ENCODE results near the gene RDH5.

Gene RDH5

DNA sequence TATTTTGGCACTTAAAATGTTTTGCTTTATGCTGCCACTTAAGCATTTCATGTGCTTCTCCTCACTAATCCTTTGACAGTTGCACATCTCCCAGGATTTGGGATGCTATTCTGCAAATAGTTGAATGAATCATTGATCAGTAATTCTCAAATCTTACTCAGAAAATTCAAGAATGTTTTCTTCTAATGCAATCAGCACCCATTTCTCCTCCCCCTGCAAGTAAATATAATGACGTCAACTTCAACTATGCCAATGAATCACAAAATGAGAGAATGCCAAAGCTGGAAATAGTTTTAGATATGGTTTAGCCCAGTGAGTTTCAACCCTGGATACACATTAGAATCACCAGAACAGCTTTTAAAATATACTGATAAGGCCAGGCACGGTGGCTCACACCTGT lies 6.5 kb upstream of the RDH5 start:
- no peak for DNase-seq

DNA sequence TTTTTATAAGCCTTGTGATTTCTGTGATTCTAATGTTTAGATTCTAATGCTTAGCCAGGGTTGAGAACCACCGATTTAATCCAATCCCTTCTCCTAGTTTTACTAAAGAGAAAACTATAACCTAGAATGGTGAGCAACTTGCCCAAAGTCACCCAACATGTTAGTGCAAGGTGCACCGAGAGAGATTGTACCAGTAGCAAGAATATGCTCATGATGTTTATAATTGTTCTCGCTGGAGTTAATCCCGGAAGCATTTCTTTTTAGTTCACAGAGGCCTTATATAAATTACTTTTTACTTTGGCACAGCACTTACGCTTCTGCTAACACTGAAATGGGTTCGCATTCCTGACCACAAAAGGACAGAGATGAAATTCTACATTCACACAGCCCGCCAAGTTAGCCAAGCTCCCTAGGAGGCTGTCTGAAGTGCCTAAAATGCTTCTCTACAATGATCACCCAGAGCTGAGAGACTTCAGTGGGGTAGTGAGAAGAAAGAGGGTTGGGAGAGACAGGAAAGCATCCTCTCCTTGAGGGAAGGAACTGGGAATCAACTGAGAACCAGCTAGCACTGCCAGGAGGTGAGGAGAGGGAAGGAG lies 4.9 kb upstream of the RDH5 start:
- no peak for DNase-seq

DNA sequence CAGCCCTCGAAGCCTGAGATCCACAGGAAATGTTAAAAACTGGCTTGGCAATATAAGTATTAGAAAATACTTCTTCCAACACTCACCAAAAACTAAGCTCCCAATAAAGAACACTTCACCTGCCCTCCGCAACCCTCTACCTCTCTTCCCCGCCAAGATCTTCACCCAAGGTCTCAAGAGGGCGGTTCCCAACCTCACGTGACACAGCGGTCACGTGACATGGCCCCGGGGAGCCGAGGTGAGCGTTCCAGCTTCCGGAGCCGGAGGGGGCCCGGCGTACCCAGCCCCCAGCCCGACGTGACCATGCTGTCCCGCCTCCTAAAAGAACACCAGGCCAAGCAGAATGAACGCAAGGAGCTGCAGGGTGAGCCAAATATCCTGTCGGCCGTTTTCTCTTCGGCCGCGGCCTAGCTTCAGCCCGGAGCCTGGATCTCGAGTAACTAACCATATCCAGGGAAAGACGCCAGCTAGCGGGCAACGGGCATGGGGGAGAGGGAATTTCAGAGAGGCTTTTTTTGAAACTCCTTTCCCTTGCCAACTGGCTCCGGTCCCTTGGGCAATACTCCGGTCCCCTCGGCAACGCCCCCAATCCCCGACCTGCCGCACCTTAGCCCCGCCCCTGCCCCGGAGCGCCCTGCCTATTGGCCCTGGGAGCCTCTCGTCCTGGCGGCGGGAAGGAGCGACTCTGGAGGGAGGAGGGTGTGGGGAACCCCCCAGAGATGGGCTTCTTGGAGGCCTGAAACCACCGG lies 4.2 kb upstream of the RDH5 start, which contains the start of gene BLOC1S1:
BLOC1S1 (plus strand) TSS at position 214 of the 749 bp plus-strand sequence; CDS start at position 220, 6 bp downstream.
- peak; percentile 94 for DNase-seq

DNA sequence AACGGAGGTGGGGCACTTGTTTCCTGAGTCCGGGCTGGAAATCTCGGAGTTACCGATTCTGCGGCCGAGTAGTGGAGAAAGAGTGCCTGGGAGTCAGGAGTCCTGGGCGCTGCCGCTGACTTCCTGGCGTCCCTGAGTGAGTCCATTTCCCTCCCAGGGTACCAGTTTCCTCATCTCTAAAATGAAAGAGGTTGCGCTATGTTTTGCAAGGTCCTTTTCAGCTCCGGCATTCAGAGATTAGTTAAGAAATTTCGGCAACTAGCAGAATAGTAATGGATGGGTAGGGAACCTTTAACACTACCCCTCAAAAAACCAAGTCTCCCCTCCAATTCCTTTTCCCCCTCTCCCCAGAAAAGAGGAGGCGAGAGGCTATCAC lies 3.6 kb upstream of the RDH5 start:
- DNase-seq, result no peak

DNA sequence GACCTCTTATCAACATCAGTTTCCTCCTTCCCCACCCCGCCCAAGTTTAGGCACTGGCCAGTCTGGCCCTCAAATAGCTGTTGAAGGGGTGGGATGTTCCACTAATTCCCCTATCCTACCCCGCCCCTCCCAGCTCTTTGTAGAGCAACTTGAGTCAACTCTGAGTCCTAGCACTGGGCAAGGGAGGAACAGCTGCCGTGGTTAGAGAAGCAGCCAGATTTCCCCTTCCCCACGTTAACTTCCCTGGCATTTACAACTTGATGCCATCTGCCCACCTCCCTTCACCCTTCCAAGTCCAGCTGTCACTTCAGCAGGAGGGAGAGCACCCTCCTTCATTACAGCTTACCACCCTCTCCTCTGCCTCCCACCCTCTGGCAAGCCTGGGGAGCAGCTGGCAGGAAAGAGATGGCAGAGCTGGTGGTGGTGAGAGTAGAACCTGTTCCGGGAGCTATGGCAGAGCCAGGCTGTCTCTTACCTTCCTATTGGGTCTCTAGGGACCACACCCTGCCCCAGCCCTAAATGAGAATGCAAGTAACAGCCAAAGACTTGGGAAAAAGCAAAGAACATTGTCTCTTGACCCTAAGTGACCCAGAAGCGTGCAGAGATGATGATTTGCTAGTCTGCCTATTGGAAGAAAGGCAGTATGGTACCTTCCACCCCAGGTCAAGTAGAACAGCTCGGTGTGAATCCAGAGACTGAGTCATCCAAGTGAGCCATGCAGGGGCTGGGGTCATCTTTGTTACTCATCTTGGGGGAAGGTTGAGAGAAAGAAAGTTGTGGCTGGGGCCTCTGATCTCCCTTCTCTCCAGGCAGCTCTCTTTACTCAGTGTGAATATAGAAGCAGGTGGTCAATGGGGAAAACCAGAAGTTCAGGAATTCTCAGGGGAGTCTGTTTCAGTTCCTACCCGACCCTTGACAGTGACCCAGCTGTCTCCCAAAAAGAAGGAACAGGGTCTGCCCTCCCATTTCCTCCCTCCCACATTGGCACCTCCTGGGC lies 2.9 kb upstream of the RDH5 start:
- peak; percentile 49 for DNase-seq

DNA sequence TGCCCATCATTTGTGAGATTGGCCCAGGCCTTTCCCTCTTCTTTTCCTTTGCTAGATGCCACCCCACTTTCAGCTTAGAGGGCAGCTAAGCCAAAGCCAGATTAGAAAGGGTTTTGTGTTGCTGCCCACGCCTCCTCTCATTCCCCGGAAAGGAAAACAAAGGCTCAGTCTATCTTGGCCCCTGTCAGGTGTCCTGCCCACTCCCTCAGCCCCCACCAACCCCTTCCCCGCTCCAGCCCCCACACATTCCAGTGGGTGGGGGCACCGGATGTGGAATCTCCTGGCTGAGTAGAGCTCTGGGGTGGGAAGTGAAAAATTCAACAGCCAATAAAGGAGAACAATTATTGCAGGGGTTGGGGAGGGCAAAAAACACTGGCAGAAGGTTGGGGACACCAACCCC lies 2.2 kb upstream of the RDH5 start:
- peak; percentile 63 for DNase-seq

DNA sequence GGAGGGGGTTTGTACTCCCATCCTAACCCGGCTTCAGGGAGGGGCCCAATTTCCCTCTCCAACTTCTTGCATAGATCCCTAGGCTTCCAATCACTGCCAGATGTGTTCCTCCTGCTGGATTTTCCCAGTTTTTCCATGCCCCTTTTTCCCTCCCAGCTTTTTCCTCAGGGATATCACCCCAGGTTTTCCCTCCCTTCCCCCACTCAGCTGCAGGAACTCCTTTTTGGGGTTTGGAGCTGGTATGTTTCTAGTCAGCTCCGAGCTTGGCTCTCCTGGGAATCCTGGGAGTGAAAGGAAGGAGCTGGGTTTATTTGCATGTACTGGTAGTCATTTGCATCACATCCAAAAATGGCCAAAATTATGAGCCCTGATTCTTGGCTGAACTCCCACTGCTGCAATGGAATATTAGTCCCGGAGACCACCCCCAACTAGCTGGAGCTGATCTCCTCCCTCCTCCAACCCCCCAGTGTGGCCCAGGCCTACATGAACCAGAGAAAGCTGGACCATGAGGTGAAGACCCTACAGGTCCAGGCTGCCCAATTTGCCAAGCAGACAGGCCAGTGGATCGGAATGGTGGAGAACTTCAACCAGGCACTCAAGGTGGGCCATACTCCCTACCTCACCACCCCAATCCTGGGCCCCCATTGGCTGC lies 1.4 kb upstream of the RDH5 start:
- DNase-seq, result peak; percentile 61

DNA sequence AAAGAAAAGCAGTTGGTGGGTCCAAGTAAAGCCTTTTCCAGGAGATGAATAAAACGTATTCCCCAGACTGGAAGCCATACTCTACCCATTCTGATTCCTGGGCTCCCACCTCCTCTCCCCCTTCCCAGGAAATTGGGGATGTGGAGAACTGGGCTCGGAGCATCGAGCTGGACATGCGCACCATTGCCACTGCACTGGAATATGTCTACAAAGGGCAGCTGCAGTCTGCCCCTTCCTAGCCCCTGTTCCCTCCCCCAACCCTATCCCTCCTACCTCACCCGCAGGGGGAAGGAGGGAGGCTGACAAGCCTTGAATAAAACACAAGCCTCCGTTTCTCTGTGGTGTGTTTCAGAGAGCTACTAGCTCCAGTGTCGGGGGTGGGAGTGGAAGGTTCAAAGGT lies 822 bp upstream of the RDH5 start:
- peak; percentile 19 for DNase-seq

DNA sequence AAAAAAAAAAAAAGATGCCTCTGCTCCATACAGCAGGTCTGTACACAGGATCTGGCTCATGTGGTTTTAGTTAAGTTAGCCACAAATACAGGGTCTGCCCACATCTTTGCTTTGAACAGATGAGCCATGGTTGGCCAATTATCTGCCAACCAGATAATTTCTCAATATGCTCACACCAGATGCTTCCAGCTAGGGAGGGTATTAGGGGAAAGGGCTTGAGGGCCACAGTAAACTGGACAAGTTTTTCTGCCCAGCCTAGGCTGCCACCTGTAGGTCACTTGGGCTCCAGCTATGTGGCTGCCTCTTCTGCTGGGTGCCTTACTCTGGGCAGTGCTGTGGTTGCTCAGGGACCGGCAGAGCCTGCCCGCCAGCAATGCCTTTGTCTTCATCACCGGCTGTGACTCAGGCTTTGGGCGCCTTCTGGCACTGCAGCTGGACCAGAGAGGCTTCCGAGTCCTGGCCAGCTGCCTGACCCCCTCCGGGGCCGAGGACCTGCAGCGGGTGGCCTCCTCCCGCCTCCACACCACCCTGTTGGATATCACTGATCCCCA lies 776 bp downstream of the RDH5 start:
- DNase-seq, result peak; percentile 67

DNA sequence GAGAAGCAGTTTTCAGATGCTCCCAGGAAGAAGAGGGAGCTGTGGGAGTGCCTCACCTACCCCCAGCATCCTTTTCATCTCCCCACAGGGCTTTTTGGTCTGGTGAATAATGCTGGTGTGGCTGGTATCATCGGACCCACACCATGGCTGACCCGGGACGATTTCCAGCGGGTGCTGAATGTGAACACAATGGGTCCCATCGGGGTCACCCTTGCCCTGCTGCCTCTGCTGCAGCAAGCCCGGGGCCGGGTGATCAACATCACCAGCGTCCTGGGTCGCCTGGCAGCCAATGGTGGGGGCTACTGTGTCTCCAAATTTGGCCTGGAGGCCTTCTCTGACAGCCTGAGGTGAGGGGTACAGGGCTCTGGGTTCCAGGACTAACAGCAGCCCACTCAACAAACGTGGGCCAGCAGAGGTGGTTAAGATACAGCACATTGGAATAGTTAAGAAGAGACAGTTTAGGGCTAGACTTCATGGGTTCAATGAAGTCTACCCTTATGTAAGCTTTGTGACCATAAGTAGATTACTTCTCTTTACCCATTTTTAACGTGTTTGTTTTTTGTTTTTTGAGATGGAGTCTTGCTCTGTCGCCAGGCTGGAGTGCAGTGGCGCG lies 1.5 kb downstream of the RDH5 start:
- no peak for DNase-seq

DNA sequence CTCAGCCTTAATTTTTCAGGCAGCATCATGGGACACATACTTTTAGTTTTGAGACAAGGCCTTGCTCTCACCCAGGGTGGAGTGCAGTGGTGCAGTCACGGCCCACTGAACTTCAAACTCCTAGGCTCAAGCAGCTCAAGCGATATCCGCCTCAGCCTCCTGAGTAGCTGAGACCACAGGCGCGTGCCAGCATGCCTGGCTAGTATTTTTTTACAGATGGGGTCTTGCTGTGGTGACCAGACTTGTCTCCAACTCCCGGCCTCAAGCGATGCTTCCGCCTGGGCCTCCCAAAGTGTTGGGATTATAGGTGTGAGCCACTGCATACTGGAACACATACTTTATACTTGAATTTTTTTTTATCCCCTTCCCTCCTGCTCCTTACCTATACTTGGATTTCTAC lies 2.8 kb downstream of the RDH5 start:
- DNase-seq, result no peak

DNA sequence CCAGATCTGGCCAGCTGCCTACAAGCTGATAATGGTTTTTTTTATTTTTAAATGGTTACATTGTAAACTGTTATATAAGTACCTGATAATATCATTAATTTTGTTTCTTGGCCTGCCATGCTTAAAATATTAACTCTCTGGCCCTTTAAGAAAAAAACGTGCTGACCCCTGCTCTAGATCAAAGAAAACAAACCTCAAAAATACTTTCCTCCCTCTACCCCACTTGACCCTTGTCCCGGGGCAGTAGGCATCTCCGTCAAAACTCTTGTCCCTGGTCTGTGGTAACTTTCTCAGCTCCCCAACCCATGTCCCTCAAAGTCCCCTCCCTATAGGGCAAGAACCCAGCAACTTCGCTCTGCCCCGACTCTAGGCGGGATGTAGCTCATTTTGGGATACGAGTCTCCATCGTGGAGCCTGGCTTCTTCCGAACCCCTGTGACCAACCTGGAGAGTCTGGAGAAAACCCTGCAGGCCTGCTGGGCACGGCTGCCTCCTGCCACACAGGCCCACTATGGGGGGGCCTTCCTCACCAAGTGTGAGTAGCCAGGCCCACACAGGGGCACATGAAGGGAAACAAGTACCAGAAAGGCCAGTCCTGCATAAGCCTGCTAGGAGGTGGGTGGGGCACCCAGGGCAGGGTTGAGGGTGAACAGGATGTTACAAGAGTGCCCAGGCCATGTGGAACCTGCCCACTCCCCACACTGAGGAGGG lies 3.5 kb downstream of the RDH5 start:
- DNase-seq, result no peak

DNA sequence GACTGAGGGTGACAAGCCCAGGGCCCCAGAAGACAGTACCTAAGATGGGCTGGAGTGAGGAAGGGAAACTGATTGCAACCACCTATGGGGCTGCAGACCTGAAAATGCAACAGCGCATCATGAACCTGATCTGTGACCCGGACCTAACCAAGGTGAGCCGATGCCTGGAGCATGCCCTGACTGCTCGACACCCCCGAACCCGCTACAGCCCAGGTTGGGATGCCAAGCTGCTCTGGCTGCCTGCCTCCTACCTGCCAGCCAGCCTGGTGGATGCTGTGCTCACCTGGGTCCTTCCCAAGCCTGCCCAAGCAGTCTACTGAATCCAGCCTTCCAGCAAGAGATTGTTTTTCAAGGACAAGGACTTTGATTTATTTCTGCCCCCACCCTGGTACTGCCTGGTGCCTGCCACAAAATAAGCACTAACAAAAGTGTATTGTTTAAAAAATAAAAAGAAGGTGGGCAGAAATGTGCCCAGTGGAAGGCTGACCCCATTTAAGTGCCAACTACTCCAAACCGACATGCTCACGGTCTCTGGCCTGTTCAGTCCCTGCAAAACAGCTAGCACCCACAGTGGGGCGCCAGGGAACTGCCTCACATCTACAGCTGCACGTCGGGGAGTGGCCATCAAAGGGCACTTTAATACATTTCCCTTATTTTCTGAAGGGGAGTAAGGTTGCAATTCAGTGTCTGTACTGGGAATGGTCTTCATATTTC lies 4.2 kb downstream of the RDH5 start:
- peak; percentile 79 for DNase-seq

DNA sequence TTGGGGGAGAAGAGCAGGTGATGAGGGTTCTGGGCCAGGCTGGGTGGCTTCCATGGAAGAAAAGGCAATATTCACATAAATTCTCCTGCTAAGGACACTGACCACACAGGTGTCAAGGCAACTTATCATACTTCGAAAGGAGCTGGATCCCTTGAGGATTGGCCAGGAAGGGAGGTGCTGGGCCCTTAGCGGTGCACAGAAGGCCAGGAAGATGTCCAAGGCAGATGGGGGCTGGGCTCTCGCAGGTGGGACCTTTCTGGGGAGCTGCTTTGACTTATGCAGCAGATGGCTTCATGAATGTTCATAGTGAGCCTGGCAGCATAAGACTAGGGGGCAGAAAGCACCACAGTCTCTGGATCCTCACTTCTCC lies 4.7 kb downstream of the RDH5 start:
- DNase-seq, result no peak

DNA sequence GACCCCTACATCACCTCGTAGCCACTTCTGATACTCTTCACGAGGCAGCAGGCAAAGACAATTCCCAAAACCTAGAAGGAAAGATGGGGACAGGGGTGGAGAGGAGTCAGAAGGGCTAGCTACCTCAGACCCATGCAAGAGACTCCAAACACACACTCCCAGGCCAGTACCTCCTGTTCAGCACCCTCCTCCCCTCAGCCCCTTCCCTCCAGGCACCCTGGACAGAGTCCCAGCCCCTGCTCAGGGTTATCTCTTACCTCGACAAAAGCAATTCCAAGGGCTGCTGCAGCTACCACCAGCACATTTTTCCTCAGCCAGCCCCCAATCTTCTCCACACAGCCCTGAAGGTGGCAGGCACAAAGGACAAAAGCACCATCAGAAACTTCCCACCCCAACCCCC lies 5.4 kb downstream of the RDH5 start:
- DNase-seq, result no peak

DNA sequence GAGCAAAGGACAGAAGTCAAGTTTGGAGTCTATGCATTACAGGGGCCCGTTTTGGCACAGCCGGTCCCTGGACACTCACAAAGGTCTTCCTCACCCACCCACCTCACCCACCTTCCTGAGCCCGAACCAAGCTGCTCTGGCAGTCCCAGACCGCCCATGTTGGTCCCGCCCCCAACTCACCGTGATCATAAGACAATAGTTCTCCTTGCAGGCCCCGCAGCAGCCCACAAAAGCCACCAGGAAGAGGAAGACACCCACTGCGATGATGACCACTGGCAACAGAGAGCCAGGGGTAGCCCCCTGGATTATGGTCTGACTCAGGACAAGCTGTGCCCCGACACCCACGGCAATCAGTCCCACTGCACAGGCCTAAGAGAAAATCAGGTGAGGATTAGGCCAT lies 6.8 kb downstream of the RDH5 start:
- DNase-seq, result no peak

DNA sequence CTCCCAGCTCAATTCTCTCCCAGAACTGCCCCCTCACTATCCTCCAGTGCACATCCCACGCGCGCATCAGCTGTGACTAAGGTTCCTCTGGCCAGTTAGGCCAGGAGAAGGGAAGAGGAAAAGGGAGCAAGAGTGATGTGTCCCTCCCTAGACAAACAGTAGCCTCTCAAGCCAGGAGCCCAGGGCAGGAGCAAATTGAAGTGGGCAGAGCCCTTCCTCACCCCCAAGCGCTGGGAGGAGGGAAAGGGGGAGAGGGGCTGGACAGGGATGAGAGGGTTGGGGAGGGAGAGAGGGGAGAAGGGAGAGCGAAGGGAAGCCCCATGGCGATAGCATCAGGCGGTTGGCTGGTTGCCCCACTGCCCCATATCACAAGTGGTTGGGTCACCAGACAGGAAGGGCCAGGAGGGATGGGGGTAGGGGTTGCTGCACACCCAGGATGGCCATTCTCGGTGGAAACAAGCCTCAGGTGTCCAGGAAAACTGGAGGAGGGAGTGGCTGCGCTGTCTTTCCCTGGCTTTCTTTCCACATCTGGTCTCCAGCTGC lies 7.5 kb downstream of the RDH5 start:
- no peak for DNase-seq

DNA sequence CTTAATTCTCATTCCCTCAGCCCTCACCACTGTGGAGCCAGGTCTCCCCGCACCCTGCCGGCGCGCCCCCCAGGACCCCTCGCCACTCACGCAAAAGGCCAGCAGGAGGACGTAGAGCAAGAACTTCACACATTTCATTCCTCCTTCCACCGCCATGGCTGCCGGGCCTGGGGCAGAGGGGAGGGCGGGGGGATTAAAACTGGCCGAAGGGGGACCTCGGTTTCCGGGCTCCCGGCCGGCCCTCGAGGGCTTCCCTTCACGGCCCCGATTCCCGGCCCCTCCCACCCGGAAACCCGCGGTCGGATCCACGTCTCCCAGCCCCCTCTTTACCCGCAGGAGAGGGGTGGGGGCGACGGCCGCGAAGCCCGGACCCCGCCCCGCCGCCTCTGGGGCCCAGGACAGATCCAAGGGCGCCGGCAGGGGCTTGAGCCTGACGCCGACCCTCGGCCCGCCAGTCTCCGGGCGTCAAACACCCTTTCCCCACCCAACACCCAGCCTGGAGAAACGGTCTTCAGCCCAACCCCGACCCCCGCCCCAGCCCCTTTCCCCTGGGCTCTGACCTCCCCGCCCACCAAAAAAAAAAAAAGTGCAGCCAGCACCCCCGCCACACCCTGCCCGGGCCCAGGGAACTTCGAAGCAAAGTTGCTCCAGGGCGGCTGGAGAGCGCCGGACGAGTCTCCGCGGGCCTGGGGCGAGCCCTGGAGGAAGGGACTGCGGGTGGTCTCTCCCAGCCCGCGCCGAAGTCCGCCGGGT lies 8.2 kb downstream of the RDH5 start:
- peak; percentile 90 for DNase-seq

DNA sequence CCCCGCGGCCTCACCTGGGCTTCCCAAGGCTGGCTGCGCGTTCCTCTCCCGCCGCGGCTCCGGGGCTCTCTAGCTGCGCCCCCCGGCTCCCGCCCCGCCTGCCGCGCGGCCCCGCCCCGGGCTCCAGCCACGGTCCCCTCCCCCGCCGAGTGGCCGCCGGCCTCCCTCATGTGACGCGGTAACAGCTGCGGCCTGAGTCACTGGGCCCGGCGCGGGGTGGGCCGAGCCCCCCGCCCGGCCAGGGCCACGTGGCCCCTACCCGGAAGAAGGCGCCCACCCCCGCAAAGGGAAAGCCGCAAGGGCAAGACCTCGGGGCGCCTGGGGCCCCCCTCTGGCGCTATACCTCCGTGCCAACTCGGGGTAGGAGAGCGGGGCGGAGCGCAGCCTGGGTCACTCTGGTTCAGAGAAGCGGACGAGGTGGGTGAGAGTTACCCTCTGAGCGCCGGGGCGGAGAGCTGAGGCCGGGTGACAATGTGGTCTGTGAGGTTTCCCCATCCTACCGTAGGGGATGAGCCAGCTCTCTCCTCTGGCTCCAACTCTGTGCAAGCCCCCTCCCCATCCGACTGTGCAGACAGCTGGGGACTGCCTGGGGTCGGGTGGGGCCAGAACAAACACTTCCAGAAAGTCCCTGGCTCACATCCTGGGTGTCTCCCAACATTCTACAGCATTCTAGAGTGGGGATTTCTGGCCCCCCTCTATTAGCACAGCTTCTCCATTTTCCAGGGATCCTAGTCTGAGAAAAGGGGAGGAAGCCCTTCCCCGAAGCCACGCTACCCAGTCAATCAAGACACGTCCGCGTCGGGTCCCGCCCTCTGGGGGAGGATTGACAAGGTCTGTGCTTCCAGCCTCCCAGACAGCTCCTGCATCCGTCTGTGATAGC lies 9.0 kb downstream of the RDH5 start, which contains the start of gene CD63:
CD63 (minus strand) TSS at position 71 of the 880 bp plus-strand sequence. CDS start 668 bp downstream, outside the sequence.
- DNase-seq, result peak; percentile 96

Measured in left hindlimb (tissue), 1 donor.